Transverse colon (tissue), 4 donors: ENCODE results near the gene SYNJ1.

Experiments
- CTCF ChIP-seq, 5 experiments: fragments of 200-600 bp in 3 of 5; fragments of 450-650 bp in 2 of 5; sonication (generic) in 3 of 5; IDR thresholded peaks; 1 replicate in 2 of 5; 2 replicates in 3 of 5; pipeline ENCODE4 v1.5.1; 2016 to 2017; ENCODE audit warnings: antibody characterized with exemption in 5 of 5, inconsistent platforms in 3 of 5, mild to moderate bottlenecking in 2 of 5, moderate library complexity in 1 of 5
- EP300 ChIP-seq: sonication (generic); formaldehyde crosslinking; IDR thresholded peaks from one replicate; pipeline ENCODE4 v1.6.1; 2017; ENCODE audit warnings: antibody characterized with exemption, low read depth
- POLR2A ChIP-seq: fragments of 450-650 bp; IDR thresholded peaks from one replicate; pipeline ENCODE4 v1.6.1; 2016; ENCODE audit warnings: antibody characterized with exemption, mild to moderate bottlenecking, moderate library complexity
- POLR2AphosphoS5 ChIP-seq, 3 donors: sonication (generic); formaldehyde crosslinking; IDR thresholded peaks; one replicate each; pipeline ENCODE4 v1.6.1; 2016; ENCODE audit warnings: antibody characterized with exemption in 3 of 3

DNA sequence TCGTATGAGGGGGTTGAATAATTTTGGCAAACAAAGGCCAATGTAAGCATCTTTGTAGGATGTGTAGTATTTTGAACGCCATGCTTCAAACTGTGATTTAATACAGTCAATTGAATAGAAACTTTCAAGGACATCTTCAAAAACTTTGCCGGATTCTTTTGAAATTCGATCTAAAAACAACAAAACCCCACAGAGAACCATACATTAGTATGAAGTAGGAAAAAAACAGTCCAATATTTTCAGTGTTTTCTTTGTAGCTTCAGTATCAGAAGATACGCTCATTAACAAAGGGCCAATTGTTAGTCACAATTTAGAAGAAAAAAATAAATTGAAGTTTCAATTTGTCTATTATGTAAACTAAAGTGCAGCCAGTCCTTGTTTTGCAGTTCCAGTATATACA, 20.7 kb upstream of the SYNJ1 start:
- TF ChIP-seq POLR2A (no peak), EP300 (no peak), CTCF (IDR thresholded peaks at IDR 0.05) (no peak), POLR2AphosphoS5 (IDR thresholded peaks at IDR 0.05) (no peak)
